CMK (cell line): Measurements from ENCODE around the gene FIBCD1.

Experiments
- DNase-seq: peaks from one replicate; pipeline ENCODE4 v3.0.0-alpha.2; 2010; ENCODE audit warnings: low read depth

Gene FIBCD1

GRCh38 chr9:130894546-130894945 is 44.5 kb downstream of the FIBCD1 start:
- no peak for DNase-seq

- peak; percentile 27 for DNase-seq
Observed at GRCh38 chr9:130893341-130894101, 45.5 kb downstream of the FIBCD1 start.

GRCh38 chr9:130892477-130893304 is 46.4 kb downstream of the FIBCD1 start:
- DNase-seq = no peak

- DNase-seq = no peak
Observed at GRCh38 chr9:130891688-130892476, 47.2 kb downstream of the FIBCD1 start.

- DNase-seq = no peak
Observed at GRCh38 chr9:130890870-130891687, 48.0 kb downstream of the FIBCD1 start.

- DNase-seq = no peak
Observed at GRCh38 chr9:130890124-130890523, 48.9 kb downstream of the FIBCD1 start.

- no peak for DNase-seq
Observed at GRCh38 chr9:130888146-130888885, 50.7 kb downstream of the FIBCD1 start.

GRCh38 chr9:130887494-130888144 is 51.4 kb downstream of the FIBCD1 start:
- DNase-seq = no peak

GRCh38 chr9:130886981-130887380 is 52.1 kb downstream of the FIBCD1 start:
- DNase-seq = no peak

- no peak for DNase-seq
Observed at GRCh38 chr9:130885484-130886375, 53.3 kb downstream of the FIBCD1 start.

- no peak for DNase-seq
Observed at GRCh38 chr9:130884542-130885483, 54.2 kb downstream of the FIBCD1 start.

- no peak for DNase-seq
Observed at GRCh38 chr9:130884111-130884531, 54.9 kb downstream of the FIBCD1 start.

GRCh38 chr9:130883479-130883878 is 55.6 kb downstream of the FIBCD1 start:
- DNase-seq = no peak

- no peak for DNase-seq
Observed at GRCh38 chr9:130882696-130883225, 56.3 kb downstream of the FIBCD1 start.

- DNase-seq = no peak
Observed at GRCh38 chr9:130881516-130881915, 57.5 kb downstream of the FIBCD1 start.

GRCh38 chr9:130880599-130881220 is 58.3 kb downstream of the FIBCD1 start:
- no peak for DNase-seq

- no peak for DNase-seq
Observed at GRCh38 chr9:130879863-130880411, 59.1 kb downstream of the FIBCD1 start.
